Activated T-helper 1 cell treated with anti-CD3 and anti-CD28 coated beads, Interleukin-2, amount 50 U/mL, for 16 hours (primary cell): ENCODE measurements around the gene RPS4Y1.

Experiments used
- DNase-seq, 2 donors: peaks; one replicate each; pipeline ENCODE4 v3.0.0-alpha.2; 2020; ENCODE audit warnings: low read depth in 1 of 2, low spot score in 1 of 2

RPS4Y1 gene

GRCh38 chrY:2874211-2874610 is 32.8 kb downstream of the RPS4Y1 start:
- no peak for DNase-seq

GRCh38 chrY:2883561-2883960 is 42.2 kb downstream of the RPS4Y1 start:
- DNase-seq = no peak

DNA sequence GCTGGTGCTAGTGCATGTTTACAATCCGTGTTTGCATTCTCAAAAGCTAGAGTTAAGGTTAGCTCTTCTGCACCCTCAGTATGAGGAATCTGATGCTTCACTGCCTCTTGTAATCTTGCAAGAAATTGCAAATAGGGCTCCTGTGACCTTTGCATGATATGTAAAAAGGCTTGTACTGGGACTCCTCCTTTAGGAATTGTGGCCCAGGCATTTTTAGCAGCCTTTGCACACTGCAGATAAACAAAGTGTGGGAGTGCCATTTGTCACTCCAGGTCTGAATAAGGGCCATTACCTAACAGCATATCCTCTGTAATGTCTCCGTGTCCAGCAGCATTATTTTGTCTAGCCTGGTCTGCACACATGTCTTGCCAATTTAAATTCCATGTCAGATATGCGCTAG is 44.5 kb downstream of the RPS4Y1 start:
- no peak for DNase-seq

DNA sequence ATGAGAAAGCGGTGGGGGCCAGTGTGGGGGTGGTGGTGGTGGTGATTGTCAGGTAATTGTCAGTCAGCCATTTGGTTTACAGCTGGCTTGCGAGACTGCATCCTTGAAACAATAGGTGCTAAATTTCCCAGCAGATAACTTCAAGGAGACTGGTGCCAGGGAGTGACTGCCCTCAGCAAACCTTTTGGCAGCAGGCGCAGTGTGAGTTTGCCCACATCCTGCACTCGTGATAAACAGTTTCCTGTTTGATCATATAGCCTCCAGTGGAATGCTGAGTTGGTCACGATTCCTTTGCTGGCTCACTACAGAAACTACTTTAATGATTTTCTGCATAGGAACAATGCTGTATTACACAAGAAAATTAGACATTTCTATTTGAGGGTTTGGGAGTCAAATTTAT is 46.0 kb downstream of the RPS4Y1 start:
- no peak for DNase-seq

DNA sequence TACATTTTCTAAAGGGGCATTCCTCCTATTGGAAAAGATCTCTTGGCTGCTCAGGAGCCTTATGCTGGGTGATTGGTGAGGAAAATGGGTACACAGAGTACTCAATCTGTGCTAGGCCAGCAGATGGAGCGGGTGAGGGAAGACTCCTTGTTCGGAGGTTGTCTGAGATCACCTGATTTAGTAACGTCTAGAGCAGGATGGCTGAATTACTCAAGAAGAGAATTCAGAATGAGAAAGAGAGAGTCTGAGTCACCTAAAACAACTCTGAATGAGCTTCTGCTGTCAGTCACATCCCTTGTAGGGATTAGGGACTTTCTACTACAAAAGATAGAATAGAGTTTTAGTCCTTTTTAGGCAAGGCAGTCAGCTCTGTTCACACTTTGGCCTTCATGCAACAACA is 46.6 kb downstream of the RPS4Y1 start:
- no peak for DNase-seq

GRCh38 chrY:2893471-2893870 is 52.1 kb downstream of the RPS4Y1 start:
- DNase-seq = no peak

- DNase-seq = no peak
These were observed 54.6 kb downstream of the RPS4Y1 start for GRCh38 chrY:2896050-2896449.

- DNase-seq = no peak
These were observed 66.0 kb downstream of the RPS4Y1 start for GRCh38 chrY:2907356-2907755.

- DNase-seq = no peak
These were observed 71.8 kb downstream of the RPS4Y1 start for GRCh38 chrY:2913066-2913815.
